ENCODE data around the gene LILRB3. TPM values are rescaled to one million over a fixed set of nuclear protein-coding genes. Genes with fewer than 3 reads are reported as not detected.
"Not testable (repeated sequence)": the region's sequence is repeated elsewhere in the genome, so short reads cannot be mapped to it uniquely, and the experiment has no call there.

The LILRB3 gene
- total and polyA plus RNA-seq, 4 donors, result 23.0 to 282 (median 57.2) TPM

DNA sequence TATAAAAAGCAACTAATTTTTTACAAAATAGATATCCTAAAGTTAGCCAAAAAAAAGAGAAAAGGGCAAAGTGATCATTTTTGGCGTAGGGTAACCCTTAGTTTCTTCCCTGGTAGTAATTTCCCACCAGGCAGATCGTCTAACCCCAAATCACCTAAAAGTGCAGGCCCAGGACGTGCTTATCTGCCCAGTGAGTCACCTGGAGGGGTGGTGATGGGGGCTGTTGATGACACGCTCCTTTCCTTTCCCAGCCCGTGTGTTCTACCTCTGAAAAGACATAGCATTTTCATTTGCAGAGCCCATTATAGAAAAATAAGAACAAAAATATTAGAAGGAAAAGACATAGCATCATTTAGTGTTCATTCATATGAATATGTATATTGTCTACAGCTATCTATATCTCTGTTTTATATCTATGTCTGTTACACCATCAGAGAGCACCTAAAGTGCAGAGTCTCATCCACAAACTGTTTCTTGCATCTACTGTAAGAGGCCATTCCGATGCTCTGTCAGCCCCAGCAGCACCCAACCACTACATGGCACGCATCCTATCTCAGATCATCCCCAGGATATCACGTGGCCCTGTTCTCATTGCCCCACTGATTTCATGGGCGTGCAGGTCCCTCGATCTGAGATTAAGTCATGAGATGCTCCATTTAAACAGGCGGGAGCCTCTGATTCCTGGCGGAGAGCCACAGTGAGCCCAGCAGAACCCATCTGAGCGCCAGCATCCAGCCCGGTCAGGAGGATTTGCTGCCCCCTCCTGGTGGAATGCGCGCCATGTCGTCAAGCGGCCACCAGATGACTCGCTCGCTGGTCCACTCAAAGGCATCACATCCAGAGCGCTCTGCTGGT, 8.5 kb upstream of the LILRB3 start:
- peaks cover 0 to 5% (median under 1%) of the 10 kb centered on the region in 3 donors for H3K27me3 ChIP-seq (ENCODE audit: control insufficient read depth in 3 of 3, insufficient read depth in 3 of 3, low read length in 2 of 3)
- no peak overlapping the region for H3K27ac ChIP-seq (ENCODE audit: low read depth in 1 of 2, low read length in 1 of 2)
- ATAC-seq (ENCODE audit: insufficient read depth, low FRiP score) (peak; percentile 95), DNase-seq (peak; percentile 77 to 91 (median 89))
- WGBS, 2 donors, result 22 to 28% methylated on average over 21 of the region's 21 CpGs
- no peaks in the 10 kb centered on the region for H3K9me3 ChIP-seq (ENCODE audit: control insufficient read depth in 4 of 4, insufficient read depth in 3 of 4, low read length in 3 of 4)
- no peak overlapping the region for H3K4me3 ChIP-seq
- H3K9ac ChIP-seq (ENCODE audit: insufficient read depth in 1 of 2, low read length in 2 of 2), result no peak overlapping the region
- no peaks in the 10 kb centered on the region for H3K4me1 ChIP-seq (ENCODE audit: control insufficient read depth in 5 of 5, insufficient read depth in 5 of 5, low read length in 5 of 5)
- H3K36me3 ChIP-seq (ENCODE audit: control insufficient read depth in 4 of 4, insufficient read depth in 4 of 4, low read length in 4 of 4), result no peaks in the 10 kb centered on the region
- TF ChIP-seq, protein P1, sequence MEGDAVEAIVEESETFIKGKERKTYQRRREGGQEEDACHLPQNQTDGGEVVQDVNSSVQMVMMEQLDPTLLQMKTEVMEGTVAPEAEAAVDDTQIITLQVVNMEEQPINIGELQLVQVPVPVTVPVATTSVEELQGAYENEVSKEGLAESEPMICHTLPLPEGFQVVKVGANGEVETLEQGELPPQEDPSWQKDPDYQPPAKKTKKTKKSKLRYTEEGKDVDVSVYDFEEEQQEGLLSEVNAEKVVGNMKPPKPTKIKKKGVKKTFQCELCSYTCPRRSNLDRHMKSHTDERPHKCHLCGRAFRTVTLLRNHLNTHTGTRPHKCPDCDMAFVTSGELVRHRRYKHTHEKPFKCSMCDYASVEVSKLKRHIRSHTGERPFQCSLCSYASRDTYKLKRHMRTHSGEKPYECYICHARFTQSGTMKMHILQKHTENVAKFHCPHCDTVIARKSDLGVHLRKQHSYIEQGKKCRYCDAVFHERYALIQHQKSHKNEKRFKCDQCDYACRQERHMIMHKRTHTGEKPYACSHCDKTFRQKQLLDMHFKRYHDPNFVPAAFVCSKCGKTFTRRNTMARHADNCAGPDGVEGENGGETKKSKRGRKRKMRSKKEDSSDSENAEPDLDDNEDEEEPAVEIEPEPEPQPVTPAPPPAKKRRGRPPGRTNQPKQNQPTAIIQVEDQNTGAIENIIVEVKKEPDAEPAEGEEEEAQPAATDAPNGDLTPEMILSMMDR (IDR thresholded peaks at IDR 0.05; ENCODE audit: control extremely low read depth, extremely low read depth), result peak; percentile 95

DNA sequence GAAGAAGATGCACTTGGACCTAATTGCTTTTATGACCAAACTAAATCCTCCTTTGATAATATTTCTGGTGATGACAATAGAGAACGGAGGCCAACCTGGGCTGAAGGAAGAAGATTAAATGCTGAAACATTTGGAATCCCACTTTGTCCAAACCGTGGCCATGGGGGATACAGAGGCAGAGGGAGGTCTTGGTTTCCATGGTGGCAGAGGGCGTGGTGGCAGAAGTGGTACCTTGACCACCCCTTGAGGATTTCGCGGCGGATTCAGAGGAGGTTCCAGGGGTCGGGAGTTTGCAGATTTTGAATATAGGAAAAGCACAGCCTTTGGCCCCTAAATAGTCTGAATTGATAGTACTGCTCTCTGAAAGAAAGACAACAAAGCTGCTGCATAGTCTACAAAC, 7.2 kb upstream of the LILRB3 start:
- WGBS, 2 donors, result 86 to 93% methylated on average over 7 of the region's 7 CpGs
- Histone ChIP-seq H3K27me3 (ENCODE audit: control insufficient read depth in 3 of 3, insufficient read depth in 3 of 3, low read length in 2 of 3) (peaks cover 0 to 5% (median 0%) of the 10 kb centered on the region in 3 donors), H3K36me3 (ENCODE audit: control insufficient read depth in 4 of 4, insufficient read depth in 4 of 4, low read length in 4 of 4) (no peaks in the 10 kb centered on the region), H3K4me3 (no peak overlapping the region), H3K4me1 (ENCODE audit: control insufficient read depth in 5 of 5, insufficient read depth in 5 of 5, low read length in 5 of 5) (no peaks in the 10 kb centered on the region), H3K9ac (ENCODE audit: insufficient read depth in 1 of 2, low read length in 2 of 2) (peak overlapping the region in 1 of 2 donors; percentile 16), H3K27ac (ENCODE audit: low read depth in 1 of 2, low read length in 1 of 2) (no peak overlapping the region), H3K9me3 (ENCODE audit: control insufficient read depth in 4 of 4, insufficient read depth in 3 of 4, low read length in 3 of 4) (no peaks in the 10 kb centered on the region)
- DNase-seq (no peak), ATAC-seq (ENCODE audit: insufficient read depth, low FRiP score) (no peak)
- TF ChIP-seq, protein P1 (IDR thresholded peaks at IDR 0.05; ENCODE audit: control extremely low read depth, extremely low read depth), result no peak

DNA sequence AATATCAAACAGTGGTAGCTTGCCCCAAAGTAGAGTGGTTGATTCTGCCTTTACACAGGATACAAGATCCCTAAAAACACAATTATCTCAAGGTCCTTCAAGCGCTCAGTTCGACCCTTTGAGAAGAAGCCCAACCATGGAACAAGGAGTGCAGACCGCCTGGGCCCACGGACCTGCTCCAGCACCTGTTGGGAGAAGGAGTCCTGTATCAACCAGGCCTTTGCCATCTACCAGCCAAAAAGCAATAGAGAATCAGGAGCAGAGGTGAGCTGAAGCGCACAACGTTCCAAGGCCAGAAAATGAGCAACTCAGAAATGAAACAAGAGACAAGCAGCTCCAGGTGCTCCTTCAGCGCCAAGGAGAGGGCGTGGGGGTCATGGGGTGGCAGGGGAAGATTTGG, 6.3 kb upstream of the LILRB3 start:
- ATAC-seq (ENCODE audit: insufficient read depth, low FRiP score) (no peak), DNase-seq (no peak)
- H3K4me3 ChIP-seq, result no peak overlapping the region
- H3K9ac ChIP-seq (ENCODE audit: insufficient read depth in 1 of 2, low read length in 2 of 2), result no peak overlapping the region
- peaks cover 0 to 5% (median 0%) of the 10 kb centered on the region in 3 donors for H3K27me3 ChIP-seq (ENCODE audit: control insufficient read depth in 3 of 3, insufficient read depth in 3 of 3, low read length in 2 of 3)
- no peaks in the 10 kb centered on the region for H3K9me3 ChIP-seq (ENCODE audit: control insufficient read depth in 4 of 4, insufficient read depth in 3 of 4, low read length in 3 of 4)
- H3K4me1 ChIP-seq (ENCODE audit: control insufficient read depth in 5 of 5, insufficient read depth in 5 of 5, low read length in 5 of 5), result no peaks in the 10 kb centered on the region
- TF ChIP-seq, protein P1 (IDR thresholded peaks at IDR 0.05; ENCODE audit: control extremely low read depth, extremely low read depth), result no peak
- no peak overlapping the region for H3K27ac ChIP-seq (ENCODE audit: low read depth in 1 of 2, low read length in 1 of 2)
- WGBS, 2 donors, result 88 to 92% methylated on average over 8 of the region's 8 CpGs
- no peaks in the 10 kb centered on the region for H3K36me3 ChIP-seq (ENCODE audit: control insufficient read depth in 4 of 4, insufficient read depth in 4 of 4, low read length in 4 of 4)

DNA sequence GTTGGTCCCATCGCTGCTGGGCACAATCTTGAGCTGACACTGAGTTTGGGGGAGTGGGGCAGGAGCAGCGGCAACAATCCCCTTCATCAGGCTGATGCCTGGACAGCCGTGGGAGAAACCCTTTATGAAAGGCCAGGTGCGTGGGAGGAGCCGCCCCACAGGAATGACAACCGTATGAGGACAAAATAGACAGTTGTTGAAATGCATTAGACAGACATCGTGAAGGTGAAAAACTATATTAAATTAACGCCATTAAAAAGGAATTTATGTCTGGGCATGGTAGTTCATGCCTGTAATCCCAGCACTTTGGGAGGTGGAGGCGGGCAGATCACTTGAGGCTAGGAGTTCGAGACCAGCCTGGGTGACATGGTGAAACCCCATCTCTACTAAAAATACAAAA, 1.8 kb upstream of the LILRB3 start:
- not testable (repeated sequence) for H3K36me3 ChIP-seq (ENCODE audit: control insufficient read depth in 4 of 4, insufficient read depth in 4 of 4, low read length in 4 of 4); H3K4me3 ChIP-seq; H3K9ac ChIP-seq (ENCODE audit: insufficient read depth in 1 of 2, low read length in 2 of 2); ATAC-seq (ENCODE audit: insufficient read depth, low FRiP score); DNase-seq; H3K4me1 ChIP-seq (ENCODE audit: control insufficient read depth in 5 of 5, insufficient read depth in 5 of 5, low read length in 5 of 5); H3K27ac ChIP-seq (ENCODE audit: low read depth in 1 of 2, low read length in 1 of 2); H3K27me3 ChIP-seq (ENCODE audit: control insufficient read depth in 3 of 3, insufficient read depth in 3 of 3, low read length in 2 of 3); H3K9me3 ChIP-seq (ENCODE audit: control insufficient read depth in 4 of 4, insufficient read depth in 3 of 4, low read length in 3 of 4)
- WGBS, 2 donors, result 77 to 85% methylated on average over 9 to 10 of the region's 10 CpGs

DNA sequence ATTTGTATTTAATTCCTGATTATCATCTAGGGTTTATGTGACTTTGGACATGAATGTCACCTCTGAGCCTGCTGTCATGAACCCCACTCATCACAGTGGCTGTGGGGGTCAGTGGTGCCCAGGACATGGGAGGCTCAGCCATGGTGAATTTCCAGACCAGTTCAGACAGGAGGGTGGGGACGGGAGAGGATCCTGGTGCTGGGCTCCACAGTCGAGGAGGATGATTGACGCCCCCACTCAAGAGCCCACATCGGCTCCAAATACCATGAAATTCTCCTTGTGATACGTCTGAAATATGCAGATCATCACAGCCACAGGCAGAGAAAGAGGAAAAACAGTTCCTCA, 1.1 kb upstream of the LILRB3 start:
- not testable (repeated sequence) for H3K27ac ChIP-seq (ENCODE audit: low read depth in 1 of 2, low read length in 1 of 2); H3K9ac ChIP-seq (ENCODE audit: insufficient read depth in 1 of 2, low read length in 2 of 2); ATAC-seq (ENCODE audit: insufficient read depth, low FRiP score); H3K4me3 ChIP-seq; H3K27me3 ChIP-seq (ENCODE audit: control insufficient read depth in 3 of 3, insufficient read depth in 3 of 3, low read length in 2 of 3); H3K36me3 ChIP-seq (ENCODE audit: control insufficient read depth in 4 of 4, insufficient read depth in 4 of 4, low read length in 4 of 4); H3K9me3 ChIP-seq (ENCODE audit: control insufficient read depth in 4 of 4, insufficient read depth in 3 of 4, low read length in 3 of 4); DNase-seq; H3K4me1 ChIP-seq (ENCODE audit: control insufficient read depth in 5 of 5, insufficient read depth in 5 of 5, low read length in 5 of 5)
- WGBS, 2 donors, result 42 to 51% methylated on average over 5 of the region's 5 CpGs

DNA sequence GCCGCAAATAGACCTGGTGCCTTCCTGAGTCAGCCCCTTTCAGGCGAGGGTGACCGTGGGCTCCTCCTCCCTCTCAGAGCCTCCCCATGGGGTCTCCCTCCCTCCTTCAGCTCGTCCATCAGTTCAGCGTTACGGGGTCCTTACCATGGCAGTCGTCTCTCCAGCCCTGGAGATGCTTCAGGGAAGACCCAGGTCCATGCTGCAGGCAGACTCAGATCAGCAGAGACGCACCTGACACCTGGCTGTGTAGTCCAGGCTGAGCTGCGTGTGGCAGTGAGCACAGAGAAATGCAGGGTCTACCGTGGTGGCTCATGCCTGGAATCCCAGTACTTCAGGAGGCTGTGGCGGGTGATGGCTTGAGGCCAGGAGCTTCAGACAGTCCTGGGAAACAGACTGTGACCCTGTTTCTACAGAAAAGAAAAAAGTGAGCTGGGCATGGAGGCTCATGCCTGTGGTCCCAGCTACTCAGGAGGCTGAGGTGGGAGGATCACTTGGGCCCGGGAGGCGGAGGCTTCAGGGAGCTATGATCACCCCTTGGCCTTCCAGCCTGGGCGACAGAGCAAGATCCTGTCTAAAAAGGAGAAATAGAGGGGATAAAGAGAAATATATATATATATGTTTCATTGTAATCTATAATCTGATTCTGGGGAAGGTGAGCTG, 600 bp upstream of the LILRB3 start:
- 49 to 52% methylated on average over 14 of the region's 14 CpGs for WGBS, 2 donors
- not testable (repeated sequence) for DNase-seq; H3K9ac ChIP-seq (ENCODE audit: insufficient read depth in 1 of 2, low read length in 2 of 2); H3K36me3 ChIP-seq (ENCODE audit: control insufficient read depth in 4 of 4, insufficient read depth in 4 of 4, low read length in 4 of 4); H3K9me3 ChIP-seq (ENCODE audit: control insufficient read depth in 4 of 4, insufficient read depth in 3 of 4, low read length in 3 of 4); H3K4me3 ChIP-seq; H3K27me3 ChIP-seq (ENCODE audit: control insufficient read depth in 3 of 3, insufficient read depth in 3 of 3, low read length in 2 of 3); H3K27ac ChIP-seq (ENCODE audit: low read depth in 1 of 2, low read length in 1 of 2); H3K4me1 ChIP-seq (ENCODE audit: control insufficient read depth in 5 of 5, insufficient read depth in 5 of 5, low read length in 5 of 5)
- peak; percentile 13 for ATAC-seq (ENCODE audit: insufficient read depth, low FRiP score)

All from lung (tissue), 12 donors.